ENCODE data around the gene CCDC117.
A peak's percentile ranks its signal among the peaks of the same experiment; 100 is the strongest.
"Not testable (repeated sequence)": the region's sequence is repeated elsewhere in the genome, so short reads cannot be mapped to it uniquely, and the experiment has no call there.

Gene CCDC117

DNA sequence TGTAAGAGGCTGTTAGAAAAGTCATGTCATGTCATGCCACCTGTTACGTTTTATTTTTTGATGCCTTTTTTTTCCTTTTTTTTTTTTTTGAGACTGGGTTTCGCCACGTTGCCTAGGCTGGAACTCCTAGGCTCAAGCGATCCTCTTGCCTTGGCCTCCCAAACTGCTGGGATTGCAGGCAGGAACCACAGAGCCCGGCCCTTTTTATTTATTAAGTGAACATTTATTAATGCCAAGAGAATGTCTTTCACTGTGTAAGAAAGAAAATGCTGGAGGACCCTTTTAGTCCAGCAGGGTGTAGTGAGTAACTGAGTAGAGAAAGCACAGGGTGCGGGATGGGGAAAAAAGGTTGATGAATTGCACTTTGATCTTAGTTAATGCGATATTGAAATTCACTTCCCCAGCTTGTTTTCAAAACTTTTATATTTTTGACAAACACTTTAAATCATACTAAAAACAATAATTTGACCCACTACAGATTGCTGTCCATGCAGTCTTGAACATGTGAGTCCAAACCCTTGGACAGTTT is 30.2 kb downstream of the CCDC117 start:
- no peak for DNase-seq

GRCh38 chr22:28805426-28805825 is 32.9 kb downstream of the CCDC117 start:
- DNase-seq, result not testable (repeated sequence)

DNA sequence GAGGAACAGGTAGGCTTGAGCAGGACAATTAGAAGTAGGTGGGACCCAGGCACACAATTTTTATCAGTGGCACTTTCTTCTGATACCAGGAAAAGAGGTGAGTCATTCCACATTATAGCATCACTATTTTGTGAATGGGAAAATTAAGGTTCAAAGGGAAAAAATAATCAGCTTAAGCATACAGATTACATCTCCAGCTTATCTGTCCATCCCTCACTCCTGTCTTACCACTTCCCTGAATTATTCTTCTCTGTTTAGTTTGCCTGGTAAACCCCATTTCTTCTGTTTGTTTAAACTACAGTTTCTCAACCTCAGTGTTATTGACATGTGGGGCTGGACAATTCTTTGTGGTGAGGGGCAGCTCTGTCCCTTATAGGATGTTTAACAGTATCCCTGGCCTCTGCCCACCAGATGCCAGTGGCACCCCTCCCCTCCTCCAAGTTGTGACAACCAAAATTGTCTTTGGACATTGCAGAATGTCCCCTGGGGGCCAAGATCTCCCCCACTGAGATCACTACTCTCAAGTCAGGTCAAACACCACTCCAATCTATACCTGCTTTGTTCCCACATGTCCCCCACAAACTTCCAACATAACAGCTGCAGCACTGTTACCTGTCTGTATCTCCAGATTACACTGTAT is 36.3 kb downstream of the CCDC117 start:
- no peak for DNase-seq

- DNase-seq, result no peak
These were observed 38.5 kb downstream of the CCDC117 start for GRCh38 chr22:28810821-28811491.

GRCh38 chr22:28812516-28812915 is 40.0 kb downstream of the CCDC117 start:
- no peak for DNase-seq

GRCh38 chr22:28813772-28814518 is 41.5 kb downstream of the CCDC117 start:
- DNase-seq, result peak; percentile 14

DNA sequence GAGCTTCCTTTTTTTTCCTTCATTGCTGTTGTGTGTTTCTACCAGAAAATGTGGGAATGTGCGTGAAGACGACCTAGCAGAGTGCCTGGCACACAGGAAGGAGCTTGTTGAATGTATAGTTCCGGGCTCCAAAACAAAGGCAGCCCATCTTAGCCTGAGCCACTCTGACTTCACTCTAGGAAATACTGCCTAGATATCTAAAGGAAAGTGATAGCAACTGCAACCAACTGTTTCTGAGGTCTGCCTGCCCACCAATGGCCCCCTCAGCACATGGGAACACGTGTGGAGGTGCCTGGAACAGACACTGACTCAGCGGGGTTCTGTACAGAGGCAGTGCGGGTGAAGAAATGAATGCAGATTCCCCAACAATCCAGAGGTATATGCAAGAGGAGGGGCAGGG is 42.6 kb downstream of the CCDC117 start:
- DNase-seq, result no peak

DNA sequence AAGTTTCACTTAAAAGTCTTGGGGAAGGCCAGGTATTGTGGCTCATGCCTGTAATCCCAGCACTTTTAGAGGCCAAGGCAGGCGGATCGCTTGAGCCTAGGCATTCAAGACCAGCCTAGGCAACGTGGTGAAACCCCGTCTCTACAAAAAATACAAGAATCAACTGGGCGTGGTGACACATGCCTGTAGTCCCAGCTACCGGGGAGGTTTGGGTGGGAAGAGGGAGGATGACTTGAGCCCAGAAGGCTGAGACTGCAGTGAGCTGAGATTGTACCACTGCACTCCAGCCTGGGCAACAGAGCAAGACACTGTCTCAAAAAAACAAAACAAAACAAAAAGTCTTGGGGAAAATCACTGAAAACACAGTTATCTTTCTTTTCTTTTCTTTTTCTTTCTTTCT is 43.2 kb downstream of the CCDC117 start:
- no peak for DNase-seq

- DNase-seq, result no peak
These were observed 44.6 kb downstream of the CCDC117 start for GRCh38 chr22:28817064-28817463.

DNA sequence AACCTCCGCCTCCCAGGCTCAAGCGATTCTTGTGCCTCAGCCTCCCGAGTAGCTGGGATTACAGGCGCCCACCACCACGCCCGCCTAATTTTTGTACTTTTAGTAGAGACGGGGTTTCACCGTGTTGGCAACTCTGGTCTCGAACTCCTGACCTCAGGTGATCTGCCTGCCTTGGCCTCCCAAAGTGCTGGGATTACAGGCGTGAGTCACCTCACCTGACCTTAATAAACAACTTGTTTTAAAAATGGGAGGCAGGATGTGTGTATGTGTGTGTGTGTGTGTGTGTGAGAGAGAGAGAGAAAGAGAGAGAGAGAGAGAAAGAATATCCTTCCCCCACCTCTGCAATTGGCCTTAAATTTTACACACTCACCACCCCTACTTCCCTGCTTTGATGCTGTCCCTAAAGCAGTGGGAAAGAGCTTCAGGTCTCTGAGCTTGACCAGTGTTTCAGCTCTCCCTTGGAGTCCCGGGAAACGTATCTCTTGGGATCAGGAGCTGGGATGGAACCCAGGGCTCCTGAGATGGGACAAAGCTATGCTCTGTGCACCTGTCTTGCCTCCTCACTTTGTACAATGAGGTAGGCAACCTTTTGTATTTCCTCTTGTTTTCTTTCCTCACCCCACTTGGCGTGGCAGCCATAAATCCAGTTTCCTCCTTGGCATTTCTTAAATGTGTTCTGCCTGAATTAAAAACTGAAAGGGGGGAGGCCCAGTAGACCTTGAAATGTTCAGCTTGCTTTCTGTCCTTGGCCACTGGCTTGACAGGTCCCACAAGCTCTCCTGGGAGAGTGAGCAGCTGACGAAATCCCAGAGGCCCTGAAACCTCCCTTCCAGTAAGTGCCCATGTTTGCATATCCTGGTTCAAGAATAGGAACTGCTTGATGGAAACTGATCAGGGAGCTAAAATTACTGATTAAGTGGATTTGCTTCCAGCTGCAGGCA is 45.7 kb downstream of the CCDC117 start:
- no peak for DNase-seq

- DNase-seq, result no peak
These were observed 47.0 kb downstream of the CCDC117 start for GRCh38 chr22:28819253-28820096.

DNA sequence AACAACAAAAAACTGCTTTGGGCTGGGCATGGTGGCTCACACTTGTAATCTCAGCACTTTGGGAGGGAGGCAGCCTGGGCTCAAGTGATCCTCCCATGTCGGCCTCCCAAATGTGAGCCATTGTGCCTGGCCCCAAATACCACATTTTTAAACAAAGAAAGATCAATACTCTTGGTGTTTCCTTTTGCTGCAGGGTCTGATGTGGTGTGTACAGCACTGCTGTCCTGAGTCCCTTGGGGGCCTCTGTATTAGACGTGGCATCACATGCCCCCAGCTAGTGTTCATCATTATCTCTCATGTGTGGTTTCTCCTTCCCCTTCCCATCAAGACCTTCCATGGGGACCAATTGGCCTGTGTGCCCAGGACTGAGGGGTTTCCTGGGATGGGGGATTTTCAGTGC is 48.4 kb downstream of the CCDC117 start:
- DNase-seq, result no peak

DNA sequence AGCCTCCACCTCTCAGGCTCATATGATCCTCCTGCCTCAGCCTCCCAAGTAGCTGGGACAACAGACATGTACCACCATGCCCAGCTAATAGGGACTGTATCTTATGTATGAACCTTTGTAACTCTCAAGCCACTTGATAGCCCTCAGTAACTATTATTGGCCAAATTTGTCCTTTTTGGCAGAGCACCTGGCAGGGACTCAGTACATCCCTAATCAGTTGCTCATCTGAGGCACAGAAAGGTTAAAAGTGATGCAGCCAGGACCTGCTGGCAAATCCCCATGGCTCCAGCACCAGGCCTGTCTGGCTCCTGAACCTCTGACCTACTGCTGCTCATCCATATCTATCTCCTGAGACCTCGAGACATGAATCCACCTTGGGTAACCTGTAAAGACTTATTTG is 49.0 kb downstream of the CCDC117 start:
- DNase-seq, result no peak

GRCh38 chr22:28822930-28823551 is 50.5 kb downstream of the CCDC117 start:
- DNase-seq, result no peak

DNA sequence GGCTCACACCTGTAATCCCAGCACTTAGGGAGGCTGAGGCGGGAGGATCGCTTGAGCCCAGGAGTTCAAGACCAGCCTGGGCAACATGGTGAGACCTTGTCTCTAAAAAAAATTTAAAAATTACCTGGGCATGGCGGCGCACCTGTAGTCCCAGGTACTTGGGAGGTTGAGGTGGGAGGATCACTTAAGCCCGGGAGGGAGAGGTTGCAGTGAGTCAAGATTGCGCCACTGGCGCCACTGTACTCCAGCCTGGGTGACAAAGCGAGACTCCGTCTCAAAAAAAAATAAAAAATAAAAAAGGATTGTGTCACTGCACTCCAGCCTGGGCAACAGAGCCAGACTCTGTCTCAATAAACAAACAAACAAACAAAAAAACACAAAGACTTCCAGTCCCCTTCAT is 52.0 kb downstream of the CCDC117 start:
- DNase-seq, result not testable (repeated sequence)

DNA sequence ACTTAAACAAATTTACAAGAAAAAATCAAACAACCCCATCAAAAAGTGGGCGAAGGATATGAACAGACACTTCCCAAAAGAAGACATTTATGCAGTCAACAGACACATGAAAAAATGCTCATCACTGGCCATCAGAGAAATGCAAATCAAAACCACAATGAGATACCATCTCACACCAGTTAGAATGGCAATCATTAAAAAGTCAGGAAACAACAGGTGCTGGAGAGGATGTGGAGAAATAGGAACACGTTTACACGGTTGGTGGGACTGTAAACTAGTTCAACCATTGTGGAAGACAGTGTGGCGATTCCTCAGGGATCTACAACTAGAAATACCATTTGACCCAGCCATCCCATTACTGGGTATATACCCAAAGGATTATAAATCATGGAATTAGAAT is 53.9 kb downstream of the CCDC117 start:
- DNase-seq, result not testable (repeated sequence)

DNA sequence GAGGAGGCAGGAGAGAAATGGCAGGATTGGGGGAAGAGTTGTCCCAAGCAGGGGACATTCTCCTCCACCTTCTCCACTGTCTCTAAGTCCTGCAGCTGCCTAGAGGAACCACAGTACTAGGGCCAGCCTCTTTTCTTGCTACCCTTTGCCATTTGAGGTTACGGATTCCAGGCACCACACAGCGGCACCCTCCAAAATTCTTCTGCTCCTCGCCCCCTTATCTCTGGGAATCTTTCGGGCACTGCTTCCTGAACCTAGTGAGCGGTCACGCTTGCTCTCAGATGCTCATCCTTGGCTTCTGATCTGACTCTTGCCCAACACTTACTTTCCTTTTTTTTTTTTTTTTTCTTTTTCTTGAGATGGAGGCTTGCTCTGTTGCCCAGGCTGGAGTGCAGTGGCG is 54.4 kb downstream of the CCDC117 start:
- DNase-seq, result no peak

DNA sequence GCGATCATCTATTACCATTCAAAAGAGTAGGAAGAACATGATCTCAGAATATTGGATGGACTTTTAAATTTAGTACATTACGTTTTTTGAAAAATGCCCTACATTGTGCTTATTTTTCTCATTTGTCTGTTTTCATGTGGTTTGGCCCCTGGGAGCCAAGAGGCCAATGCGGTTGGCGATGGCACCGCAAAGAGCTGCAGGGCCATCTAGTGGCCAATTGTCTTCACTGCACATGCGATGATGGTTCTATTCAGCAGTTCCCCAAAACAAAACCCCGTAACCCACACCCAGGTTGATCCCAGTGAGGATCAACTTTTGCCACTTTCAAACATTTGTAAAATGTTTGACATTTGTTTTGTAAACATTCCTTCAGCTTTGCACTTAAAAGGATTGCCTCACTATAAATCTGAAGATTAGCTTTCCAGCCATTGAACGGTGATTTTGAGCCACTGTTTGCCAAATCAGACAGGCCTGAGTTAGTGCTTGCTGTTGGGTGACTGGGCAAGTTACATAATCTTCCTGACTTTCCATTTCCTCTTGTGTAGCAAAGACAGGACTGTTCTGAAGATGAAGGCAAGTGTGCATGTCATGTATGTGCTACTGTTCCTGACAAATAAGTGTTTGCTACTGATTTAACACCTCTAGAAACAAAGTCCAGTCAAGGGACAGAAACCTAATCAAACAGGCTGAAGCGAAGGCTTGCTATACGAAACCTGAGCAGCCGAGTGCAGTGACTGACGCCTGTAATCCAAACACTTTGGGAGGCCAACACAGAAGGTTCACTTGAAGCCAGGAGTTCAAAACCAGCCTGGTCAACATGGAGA is 57.1 kb downstream of the CCDC117 start:
- peak; percentile 74 for DNase-seq

DNA sequence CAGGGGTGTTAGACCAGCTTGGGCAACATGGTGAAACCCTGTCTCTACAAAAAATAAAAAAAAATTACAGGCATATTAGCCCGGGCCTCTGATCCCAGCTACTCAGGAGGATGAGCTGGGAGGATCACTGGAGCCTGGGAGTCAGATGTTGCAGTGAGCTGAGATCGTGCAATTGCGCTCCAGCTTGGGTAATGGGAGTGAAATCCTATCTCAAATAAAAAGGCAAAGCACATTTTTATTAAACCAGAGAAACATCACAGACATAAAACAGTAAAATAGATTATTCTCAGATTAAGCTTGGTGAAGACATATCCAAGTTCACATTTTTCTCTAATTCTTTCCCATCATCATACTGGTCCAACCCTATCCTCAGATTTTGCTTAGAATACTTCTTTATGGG is 57.9 kb downstream of the CCDC117 start:
- DNase-seq, result no peak

Data from CD4-positive, alpha-beta T cell treated with Interferon gamma for 1 hour (primary cell).